GM20431 (cell line): Measurements from ENCODE around the gene ENOSF1.

Source experiments
- in situ Hi-C: fragments of 300-500 bp; cut with MseI, MboI; formaldehyde crosslinking; loops from one replicate; pipeline ENCODE4 v1.15.0; 2020; ENCODE audit warnings: low sequenced_read_pairs; ENCODE audit not compliant: unreplicated experiment

ENOSF1 gene

GRCh38 chr18:676736-677135, 35.7 kb downstream of the ENOSF1 start:
- in situ Hi-C loops = no loop called here

GRCh38 chr18:676069-676468, 36.4 kb downstream of the ENOSF1 start:
- in situ Hi-C loops = no loop called here

DNA sequence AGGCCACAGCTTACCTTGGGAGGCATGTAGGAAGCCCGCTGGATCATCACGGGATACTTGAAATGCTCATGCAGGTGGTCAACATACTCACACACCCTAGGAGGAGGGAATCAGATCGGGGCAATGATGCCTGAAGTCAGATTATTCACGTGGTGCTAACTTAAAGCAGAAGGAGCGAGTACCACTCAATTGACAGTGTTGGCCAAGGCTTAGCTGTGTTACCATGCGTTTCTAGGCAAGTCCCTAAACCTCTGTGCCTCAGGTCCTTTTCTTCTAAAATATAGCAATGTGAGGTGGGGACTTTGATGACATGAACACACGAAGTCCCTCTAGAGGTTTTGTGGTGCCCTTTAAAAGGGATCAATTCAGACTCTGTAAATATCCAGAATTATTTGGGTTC, 37.1 kb downstream of the ENOSF1 start:
- in situ Hi-C loops = no loop called here

- in situ Hi-C loops = no loop called here
Measured at GRCh38 chr18:673769-674168, 38.7 kb downstream of the ENOSF1 start.

DNA sequence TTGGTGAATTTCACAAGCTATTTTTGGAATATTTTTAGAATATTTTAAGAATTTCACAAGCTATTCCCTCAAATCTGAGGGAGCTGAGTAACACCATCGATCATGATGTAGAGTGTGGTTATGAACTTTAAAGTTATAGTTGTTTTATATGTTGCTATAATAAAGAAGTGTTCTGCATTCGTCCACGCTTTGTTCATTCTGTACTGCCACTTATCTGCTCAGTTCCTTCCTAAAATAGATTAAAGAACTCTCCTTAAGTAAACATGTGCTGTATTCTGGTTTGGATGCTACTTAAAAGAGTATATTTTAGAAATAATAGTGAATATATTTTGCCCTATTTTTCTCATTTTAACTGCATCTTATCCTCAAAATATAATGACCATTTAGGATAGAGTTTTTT, 39.1 kb downstream of the ENOSF1 start:
- in situ Hi-C loops = no loop called here

DNA sequence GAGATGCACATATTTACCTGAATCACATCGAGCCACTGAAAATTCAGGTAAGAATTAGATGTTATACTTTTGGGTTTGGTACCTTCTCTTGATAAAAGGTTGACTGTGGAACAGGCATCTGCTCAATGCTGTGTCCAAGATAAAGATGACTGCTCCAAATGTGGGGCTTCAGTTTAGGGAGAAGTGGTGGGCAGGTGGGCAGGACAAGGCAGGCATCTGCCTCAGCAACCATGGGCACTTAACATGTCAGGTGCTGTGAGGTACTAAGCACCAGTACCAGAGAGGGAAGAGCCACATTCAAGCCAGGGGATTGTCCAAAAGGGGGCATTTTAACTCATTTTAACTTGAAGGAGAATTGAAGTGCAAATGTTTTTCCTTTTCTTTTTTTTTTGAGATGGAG, 41.0 kb downstream of the ENOSF1 start:
- in situ Hi-C loops = no loop called here

GRCh38 chr18:670522-670921, 41.9 kb downstream of the ENOSF1 start:
- in situ Hi-C loops = no loop called here

DNA sequence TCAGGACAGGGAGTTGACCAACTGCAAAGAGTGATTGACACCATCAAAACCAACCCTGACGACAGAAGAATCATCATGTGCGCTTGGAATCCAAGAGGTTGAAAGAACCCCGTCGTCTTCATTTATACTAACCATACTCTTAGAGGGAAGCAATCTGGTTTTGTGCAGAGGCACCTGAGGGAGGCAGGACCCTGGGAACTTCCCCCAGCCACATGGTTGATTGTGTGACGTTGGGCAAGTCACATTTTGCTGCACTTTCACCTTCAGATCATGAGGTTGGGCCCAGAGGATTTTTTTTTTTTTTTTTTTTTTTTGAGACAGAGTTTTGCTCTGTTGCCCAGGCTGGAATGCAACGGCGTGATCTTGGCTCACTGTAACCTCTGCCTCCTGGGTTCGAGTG, 43.4 kb downstream of the ENOSF1 start:
- in situ Hi-C loops = no loop called here

DNA sequence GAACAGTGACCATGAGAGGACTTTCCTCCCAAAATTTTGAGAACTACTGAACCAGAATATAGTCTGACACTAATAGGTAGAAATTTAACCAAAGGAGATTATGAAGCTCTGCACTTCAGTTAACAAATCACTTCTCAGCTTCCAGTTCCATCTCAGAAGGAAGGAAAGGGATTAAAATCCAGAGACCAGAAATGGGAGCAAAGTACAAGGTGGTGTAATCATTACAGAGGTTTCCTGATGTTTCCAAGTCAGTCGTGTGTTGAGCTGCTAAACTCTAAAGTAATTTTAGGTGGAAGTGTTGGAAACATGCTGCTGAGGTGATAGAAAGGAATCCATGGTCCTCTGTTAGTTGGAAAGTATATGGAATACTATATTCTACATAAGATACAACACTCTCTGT, 44.2 kb downstream of the ENOSF1 start:
- in situ Hi-C loops = no loop called here

DNA sequence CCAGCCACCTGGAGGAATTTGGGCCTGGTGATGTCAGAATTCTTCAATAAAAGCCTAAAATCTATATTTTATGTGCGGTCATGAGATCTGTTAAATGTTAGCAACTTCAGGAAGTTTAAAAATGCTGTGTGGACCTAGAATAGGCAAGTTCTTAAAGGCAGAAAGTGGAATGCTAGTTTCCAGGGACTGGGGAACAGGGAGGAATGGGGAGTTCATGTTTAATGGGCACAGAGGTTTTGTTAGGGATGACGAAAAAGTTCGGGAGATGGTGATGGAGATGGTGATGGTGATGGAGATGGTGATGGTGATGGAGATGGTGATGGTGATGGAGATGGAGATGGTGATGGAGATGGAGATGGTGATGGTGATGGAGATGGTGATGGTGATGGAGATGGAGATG, 45.8 kb downstream of the ENOSF1 start:
- in situ Hi-C loops = no loop called here

DNA sequence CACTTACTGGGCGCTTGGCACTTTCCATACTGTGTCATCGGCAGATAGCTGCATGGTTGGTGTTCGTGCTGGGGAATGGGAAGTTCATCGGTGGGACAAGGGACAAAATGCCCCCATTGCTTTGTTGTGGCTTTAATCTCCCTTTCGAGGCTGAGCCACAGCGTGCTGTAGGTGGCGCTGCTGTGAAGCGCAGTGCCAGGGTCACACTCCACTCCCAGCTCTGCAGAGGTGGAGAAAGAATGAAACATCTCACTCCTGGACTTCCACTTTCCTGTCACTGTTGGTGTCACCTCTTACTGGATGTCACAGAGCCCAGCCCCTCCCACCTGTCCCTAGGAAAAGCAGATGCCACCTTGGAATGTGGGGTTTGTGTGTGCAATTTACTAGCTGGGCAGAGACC, 46.3 kb downstream of the ENOSF1 start:
- in situ Hi-C loops = no loop called here

GRCh38 chr18:662197-662596, 50.2 kb downstream of the ENOSF1 start:
- in situ Hi-C loops = no loop called here

DNA sequence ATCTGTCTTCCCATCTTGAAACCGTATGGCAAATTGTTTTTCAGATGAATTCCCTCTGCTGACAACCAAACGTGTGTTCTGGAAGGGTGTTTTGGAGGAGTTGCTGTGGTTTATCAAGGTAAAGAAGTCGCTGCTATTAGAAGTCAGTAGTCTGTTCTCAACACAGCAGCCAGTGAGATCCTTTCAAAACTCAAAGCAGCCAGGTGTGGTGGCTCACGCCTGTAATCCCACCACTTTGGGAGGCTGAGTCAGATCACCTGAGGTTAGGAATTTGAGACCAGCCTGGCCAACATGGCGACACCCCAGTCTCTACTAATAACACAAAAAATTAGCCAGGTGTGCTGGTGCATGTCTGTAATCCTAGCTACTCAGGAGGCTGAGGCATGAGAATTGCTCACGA, 52.8 kb downstream of the ENOSF1 start:
- in situ Hi-C loops = no loop called here

GRCh38 chr18:658947-659533, 53.4 kb downstream of the ENOSF1 start:
- in situ Hi-C loops = no loop called here

GRCh38 chr18:658001-658946, 54.2 kb downstream of the ENOSF1 start:
- in situ Hi-C loops = no loop called here

GRCh38 chr18:657311-658000, 55.0 kb downstream of the ENOSF1 start, which contains the start of gene TYMS:
TYMS (plus strand) TSS chr18:657653; CDS start chr18:657743, 90 bp downstream.
- in situ Hi-C loops = no loop called here

GRCh38 chr18:655445-655844, 57.0 kb downstream of the ENOSF1 start:
- in situ Hi-C loops = no loop called here

DNA sequence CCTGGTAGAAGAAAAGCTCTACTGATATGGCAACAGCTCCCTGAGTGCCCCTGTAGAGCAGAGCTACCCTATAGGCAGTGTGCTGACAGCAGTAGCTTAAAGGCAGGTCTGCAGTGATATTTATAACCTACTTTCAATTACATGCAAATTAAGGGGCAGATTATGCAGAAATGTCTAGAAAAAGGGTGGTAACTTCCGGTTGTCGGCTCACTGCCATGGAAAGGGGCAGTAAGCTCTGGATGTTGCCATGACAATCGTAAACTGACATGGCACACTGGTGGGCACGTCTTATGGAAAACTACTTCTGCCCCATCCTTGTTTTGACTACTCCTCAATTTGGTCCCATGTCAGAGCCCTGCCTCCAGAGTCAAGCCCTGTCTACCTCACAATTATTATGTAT, 57.8 kb downstream of the ENOSF1 start:
- in situ Hi-C loops = no loop called here

DNA sequence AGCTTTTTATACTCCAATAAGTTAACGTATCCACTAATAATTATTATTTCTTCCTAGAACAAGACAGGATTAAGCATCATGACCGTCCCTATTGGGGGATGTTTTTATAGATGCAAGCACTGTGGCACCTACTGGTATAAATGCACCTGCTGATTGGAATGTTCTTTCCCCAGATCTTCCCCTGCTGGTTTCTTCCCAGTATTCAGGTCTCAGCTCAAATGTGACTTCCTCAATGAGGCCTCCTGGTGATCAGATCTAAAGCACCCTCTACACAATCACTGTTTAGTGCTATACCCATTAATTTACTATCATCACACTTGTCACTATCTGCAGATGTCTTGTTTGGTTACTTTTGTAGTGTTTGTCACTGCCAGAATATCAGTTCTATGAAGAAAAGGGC, 58.9 kb downstream of the ENOSF1 start:
- in situ Hi-C loops = no loop called here

GRCh38 chr18:652131-652530, 60.3 kb downstream of the ENOSF1 start:
- in situ Hi-C loops = no loop called here

- in situ Hi-C loops = no loop called here
Measured at GRCh38 chr18:650428-650858, 62.0 kb downstream of the ENOSF1 start.
